T-cell (primary cell): ENCODE measurements around the gene SLC9A9. TPM values are rescaled to one million over a fixed set of nuclear protein-coding genes. Genes with fewer than 3 reads are reported as not detected.

Source experiments
- ATAC-seq, 4 experiments: fragments of 200-7000 bp in 3 of 4; fragments of 150-1000 bp in 1 of 4; cut with Tn5 transposase; replicated peaks in 1 of 4; 1 replicate in 3 of 4; 2 replicates in 1 of 4; pipeline ENCODE4 v1.10.0; 2021; ENCODE audit warnings: moderate library complexity in 3 of 4, mild to moderate bottlenecking in 2 of 4, moderate number of reproducible peaks in 1 of 4
- CTCF ChIA-PET, 2 donors: fragments of 300-600 bp; sonication (Branson Sonifier 250); formaldehyde crosslinking; loops; one replicate each; lab custom pipeline; 2022; ENCODE audit warnings: antibody characterized with exemption in 2 of 2; lab: Charles Lee
- POLR2A ChIA-PET, 2 donors: fragments of 300-600 bp; sonication (Branson Sonifier 250); formaldehyde crosslinking; loops; one replicate each; lab custom pipeline; 2022; ENCODE audit warnings: antibody characterized with exemption in 2 of 2; lab: Charles Lee
- DNase-seq, 35 experiments: peaks; one replicate each; pipeline versions ENCODE4 v3.0.0 to v3.0.0-alpha.2; 2013 to 2023
- H3K27ac ChIP-seq: one replicate; pipeline ENCODE4 v1.5.1; 2013; ENCODE audit warnings: low read length
- H3K27me3 ChIP-seq, 2 experiments: replicated peaks in 1 of 2; 1 replicate in 1 of 2; 2 replicates in 1 of 2; pipeline versions ENCODE4 v1.6.1 to v1.7.0; 2013; ENCODE audit warnings: low read length in 1 of 2, mixed read lengths in 1 of 2; ENCODE audit not compliant: control insufficient read depth in 2 of 2, insufficient read depth in 2 of 2; ENCODE audit errors: extremely low read depth in 1 of 2
- H3K36me3 ChIP-seq, 2 donors: 1 replicate in 1 of 2; 2 replicates in 1 of 2; pipeline versions ENCODE4 v1.6.1 to v1.7.0; 2013; ENCODE audit warnings: low read length in 1 of 2; ENCODE audit not compliant: control insufficient read depth in 2 of 2, insufficient read depth in 1 of 2; ENCODE audit errors: extremely low read depth in 1 of 2
- H3K4me1 ChIP-seq, 2 experiments: 1 replicate in 1 of 2; 2 replicates in 1 of 2; pipeline versions ENCODE4 v1.6.1 to v1.7.0; 2013; ENCODE audit warnings: low read length in 2 of 2, mixed read lengths in 1 of 2; ENCODE audit not compliant: insufficient read depth in 2 of 2, control insufficient read depth in 1 of 2; ENCODE audit errors: extremely low read depth in 1 of 2
- H3K4me3 ChIP-seq, 2 donors: 1 replicate in 1 of 2; 2 replicates in 1 of 2; pipeline versions ENCODE4 v1.5.1 to v1.7.0; 2013; ENCODE audit warnings: mild to moderate bottlenecking in 2 of 2, low read length in 1 of 2, moderate library complexity in 1 of 2; ENCODE audit not compliant: control insufficient read depth in 1 of 2; ENCODE audit errors: extremely low read depth in 1 of 2
- H3K9me3 ChIP-seq: 2 replicates; pipeline ENCODE4 v1.7.0; 2013
- H3K27ac Mint-ChIP-seq, 2 donors: one replicate each; pipeline ENCODE4 v1.8.0; 2020 to 2021; ENCODE audit warnings: mild to moderate bottlenecking in 2 of 2, mixed read lengths in 2 of 2
- H3K27me3 Mint-ChIP-seq, 2 donors: one replicate each; pipeline ENCODE4 v1.8.0; 2021 to 2022; ENCODE audit warnings: mixed read lengths in 2 of 2
- H3K36me3 Mint-ChIP-seq: one replicate; pipeline ENCODE4 v1.8.0; 2021; ENCODE audit warnings: mixed read lengths
- H3K4me1 Mint-ChIP-seq, 3 donors: one replicate each; pipeline ENCODE4 v1.8.0; 2020 to 2022; ENCODE audit warnings: mixed read lengths in 3 of 3, mild to moderate bottlenecking in 1 of 3
- H3K4me3 Mint-ChIP-seq, 3 donors: one replicate each; pipeline ENCODE4 v1.8.0; 2020 to 2022; ENCODE audit warnings: mild to moderate bottlenecking in 3 of 3, mixed read lengths in 3 of 3, moderate library complexity in 3 of 3
- H3K9me3 Mint-ChIP-seq, 3 donors: one replicate each; pipeline ENCODE4 v1.8.0; 2020 to 2022; ENCODE audit warnings: mixed read lengths in 3 of 3
- WGBS: methylation state at CpG from one replicate; pipeline ENCODE4 v1.1.5; 2013; ENCODE audit warnings: missing lambda C conversion rate; ENCODE audit not compliant: insufficient coverage; 5-methylcytosine and 5-hydroxymethylcytosine counted together
- total RNA-seq, 35 experiments: library from RNA in 6 of 35; stranded (reverse) in 6 of 35; fragments of 120-200 nt in 1 of 35; gene quantifications; one replicate each; pipeline versions ENCODE4 v1.2.1 to v1.2.4 and lab custom pipeline; 2013 to 2026

Gene SLC9A9
- total RNA-seq, 5 donors from 2014 or later (not counting 1 experiment from before 2014, with no cell fraction given), result 11.2 to 36.8 (median 17.8) TPM

- peaks cover 0 to 6% (median 0%) of the 10 kb centered on the region in 3 donors for H3K4me1 Mint-ChIP-seq
- no peak overlapping the region for H3K4me3 ChIP-seq
- H3K27me3 Mint-ChIP-seq, result no peaks in the 10 kb centered on the region
- H3K27ac Mint-ChIP-seq, result no peak overlapping the region
- no peaks in the 10 kb centered on the region for H3K27me3 ChIP-seq
- H3K36me3 Mint-ChIP-seq, result peaks cover 16% of the 10 kb centered on the region
- no peaks in the 10 kb centered on the region for H3K4me1 ChIP-seq
- ATAC-seq (no peak), DNase-seq (no peak)
- CTCF ChIA-PET, result no interaction called here
- POLR2A ChIA-PET, result no interaction called here
- H3K36me3 ChIP-seq, result peaks cover 0 to 4% of the 10 kb centered on the region in 2 donors
- H3K4me3 Mint-ChIP-seq, result no peak overlapping the region
- WGBS, result no CpG with 5 or more reads among the region's 1 CpG
- no peaks in the 10 kb centered on the region for H3K9me3 ChIP-seq
- no peaks in the 10 kb centered on the region for H3K9me3 Mint-ChIP-seq
- H3K27ac ChIP-seq, result no peak overlapping the region
Measured at GRCh38 chr3:143784446-143784845, 63.8 kb downstream of the SLC9A9 start.

GRCh38 chr3:143783851-143784370 is 64.4 kb downstream of the SLC9A9 start:
- no peak overlapping the region for H3K27ac ChIP-seq
- no peaks in the 10 kb centered on the region for H3K9me3 ChIP-seq
- Mint-ChIP-seq H3K4me3 (no peak overlapping the region), H3K9me3 (no peaks in the 10 kb centered on the region), H3K27me3 (no peaks in the 10 kb centered on the region), H3K4me1 (peaks cover 0 to 6% (median 0%) of the 10 kb centered on the region in 3 donors), H3K36me3 (peaks cover 16% of the 10 kb centered on the region), H3K27ac (no peak overlapping the region)
- no peaks in the 10 kb centered on the region for H3K27me3 ChIP-seq
- H3K36me3 ChIP-seq, result peaks cover 0 to 2% of the 10 kb centered on the region in 2 donors
- 70% methylated on average over 2 of the region's 4 CpGs for WGBS
- no peak overlapping the region for H3K4me3 ChIP-seq
- CTCF ChIA-PET, result interaction anchor here in 1 of 2 donors (1.1 kb wide), 1 partner anchor 8 kb away, joined by 3 read pairs; no protein-coding TSS in a partner anchor
- POLR2A ChIA-PET, result no interaction called here
- DNase-seq (no peak), ATAC-seq (no peak)
- H3K4me1 ChIP-seq, result no peaks in the 10 kb centered on the region

- H3K27ac Mint-ChIP-seq, result no peak overlapping the region
- peak in 5 of 35 experiments; percentile 1 to 61 (median 3) for DNase-seq
- H3K9me3 Mint-ChIP-seq, result no peaks in the 10 kb centered on the region
- H3K27ac ChIP-seq, result no peak overlapping the region
- no peaks in the 10 kb centered on the region for H3K9me3 ChIP-seq
- H3K4me1 Mint-ChIP-seq, result peaks cover 0 to 6% (median 5%) of the 10 kb centered on the region in 3 donors
- CTCF ChIA-PET, result interaction anchor here (0.6 to 1.5 kb wide), 9 partner anchors 8 to 671 kb away, joined by 3 to 5 read pairs (median 3); no protein-coding TSS in a partner anchor
- H3K4me1 ChIP-seq, result no peaks in the 10 kb centered on the region
- POLR2A ChIA-PET, result no interaction called here
- H3K4me3 Mint-ChIP-seq, result no peak overlapping the region
- ATAC-seq, result peak; percentile 75 to 83 (median 79)
- no peaks in the 10 kb centered on the region for H3K27me3 Mint-ChIP-seq
- WGBS, result 80% methylated on average over 1 of the region's 4 CpGs
- H3K27me3 ChIP-seq, result no peaks in the 10 kb centered on the region
- H3K36me3 ChIP-seq, result no peaks in the 10 kb centered on the region
- H3K4me3 ChIP-seq, result no peak overlapping the region
- peaks cover 5% of the 10 kb centered on the region for H3K36me3 Mint-ChIP-seq
Measured at GRCh38 chr3:143775459-143775858, 72.8 kb downstream of the SLC9A9 start.

- no peak for DNase-seq
- H3K4me3 ChIP-seq, result no peak overlapping the region
- H3K27me3 ChIP-seq, result no peaks in the 10 kb centered on the region
- H3K27me3 Mint-ChIP-seq, result no peaks in the 10 kb centered on the region
- no peaks in the 10 kb centered on the region for H3K9me3 Mint-ChIP-seq
- WGBS, result 88% methylated on average over 2 of the region's 5 CpGs
- no peaks in the 10 kb centered on the region for H3K9me3 ChIP-seq
- ATAC-seq, result no peak
- ChIA-PET CTCF (no interaction called here), POLR2A (no interaction called here)
- peaks cover 5% of the 10 kb centered on the region for H3K36me3 Mint-ChIP-seq
- no peak overlapping the region for H3K27ac ChIP-seq
- H3K27ac Mint-ChIP-seq, result no peak overlapping the region
- no peak overlapping the region for H3K4me3 Mint-ChIP-seq
- no peaks in the 10 kb centered on the region for H3K36me3 ChIP-seq
- H3K4me1 Mint-ChIP-seq, result peaks cover 0 to 6% (median 5%) of the 10 kb centered on the region in 3 donors
- no peaks in the 10 kb centered on the region for H3K4me1 ChIP-seq
Measured at GRCh38 chr3:143771939-143772338, 76.3 kb downstream of the SLC9A9 start.

DNA sequence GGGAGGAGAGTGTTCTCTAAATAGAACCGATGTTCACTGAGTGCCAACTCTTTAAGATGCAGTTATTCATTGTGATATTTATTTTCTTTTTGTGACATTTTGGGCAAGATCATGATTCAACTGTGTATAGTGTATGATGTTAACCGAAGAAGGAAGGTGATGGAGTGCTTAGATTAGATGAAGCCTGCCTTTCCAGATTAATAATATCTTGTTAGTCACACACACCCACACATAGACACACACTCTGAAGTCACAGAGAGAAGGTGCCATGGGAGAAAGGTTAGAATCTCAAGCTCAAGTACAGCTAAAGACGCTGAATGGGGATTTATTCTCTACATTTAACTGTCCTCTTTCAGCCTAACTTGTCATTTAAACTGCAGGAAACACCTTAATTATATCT is 77.0 kb downstream of the SLC9A9 start:
- Mint-ChIP-seq H3K4me3 (no peak overlapping the region), H3K9me3 (no peaks in the 10 kb centered on the region), H3K36me3 (peaks cover 6% of the 10 kb centered on the region), H3K27me3 (no peaks in the 10 kb centered on the region), H3K4me1 (peaks cover 0 to 6% (median 5%) of the 10 kb centered on the region in 3 donors), H3K27ac (no peak overlapping the region)
- Histone ChIP-seq H3K27me3 (no peaks in the 10 kb centered on the region), H3K27ac (no peak overlapping the region), H3K9me3 (no peaks in the 10 kb centered on the region), H3K4me3 (no peak overlapping the region), H3K4me1 (no peaks in the 10 kb centered on the region), H3K36me3 (no peaks in the 10 kb centered on the region)
- POLR2A ChIA-PET, result interaction anchor here in 1 of 2 donors (0.6 kb wide), 1 partner anchor 710 kb away, joined by 3 read pairs; no protein-coding TSS in a partner anchor
- no peak for DNase-seq
- WGBS, result 70% methylated on average over 1 of the region's 3 CpGs
- ATAC-seq, result no peak
- CTCF ChIA-PET, result interaction anchor here in 1 of 2 donors (0.6 kb wide), 1 partner anchor 55 kb away, joined by 3 read pairs; no protein-coding TSS in a partner anchor

- no peak for DNase-seq
- Mint-ChIP-seq H3K9me3 (no peaks in the 10 kb centered on the region), H3K4me1 (peaks cover 0 to 2% (median 2%) of the 10 kb centered on the region in 3 donors), H3K36me3 (peaks cover 10% of the 10 kb centered on the region), H3K27ac (no peak overlapping the region), H3K27me3 (no peaks in the 10 kb centered on the region), H3K4me3 (no peak overlapping the region)
- no CpG with 5 or more reads among the region's 2 CpGs for WGBS
- Histone ChIP-seq H3K9me3 (no peaks in the 10 kb centered on the region), H3K27ac (no peak overlapping the region), H3K27me3 (no peaks in the 10 kb centered on the region), H3K4me1 (no peaks in the 10 kb centered on the region), H3K4me3 (no peak overlapping the region), H3K36me3 (no peaks in the 10 kb centered on the region)
- POLR2A ChIA-PET, result no interaction called here
- CTCF ChIA-PET, result interaction anchor here in 1 of 2 donors (0.7 kb wide), 1 partner anchor 187 kb away, joined by 5 read pairs; no protein-coding TSS in a partner anchor
- no peak for ATAC-seq
Measured at GRCh38 chr3:143770391-143770790, 77.9 kb downstream of the SLC9A9 start.
